Measurements from ENCODE around the gene DSTN. TPM values are rescaled to one million over a fixed set of nuclear protein-coding genes. Genes with fewer than 3 reads are reported as not detected.

Gene DSTN
- total and polyA plus RNA-seq, 9 of the 15 experiments (the other 6 are each of a cell fraction or from before 2014, with no cell fraction given), result 25.7 to 88.3 (median 61.0) TPM

- in situ Hi-C loops (cut with MboI), result no loop called here
- H3K4me3 ChIP-seq, result no peak overlapping the region
- no peaks in the 10 kb centered on the region for H3K79me2 ChIP-seq (ENCODE audit: control insufficient read depth, insufficient read depth, low read length)
- peaks cover 6 to 31% of the 10 kb centered on the region in 2 experiments; a peak in 3 of 5 replicates for H3K4me1 ChIP-seq (replicated peaks in 1 of 2; ENCODE audit: control insufficient read depth in 2 of 2, insufficient read depth in 2 of 2, low read length in 2 of 2)
- no peaks in the 10 kb centered on the region for H3K9me1 ChIP-seq (ENCODE audit: control insufficient read depth, insufficient read depth, low read length)
- 61% methylated on average over 4 of the region's 5 CpGs for WGBS (ENCODE audit: insufficient coverage, low coverage, missing lambda C conversion rate)
- no peak overlapping the region for H3K4me2 ChIP-seq (ENCODE audit: insufficient read depth, low read length)
- ChIA-PET POLR2A (no interaction called here), CTCF (ENCODE audit: low intra/inter-chr PET ratio) (no interaction called here)
- FAIRE-seq (no peak), DNase-seq (ENCODE audit: extremely low read depth in 1 of 4, low spot score in 3 of 4) (no peak), ATAC-seq (no peak)
- no peaks in the 10 kb centered on the region for H3K9me3 ChIP-seq (replicated peaks; ENCODE audit: control insufficient read depth, insufficient read depth, low read depth, low read length)
- H4K20me1 ChIP-seq (replicated peaks; ENCODE audit: control insufficient read depth, insufficient read depth, low read length), result no peaks in the 10 kb centered on the region
- H2AFZ ChIP-seq (ENCODE audit: low read depth, low read length), result peak overlapping the region; percentile 51; the same call in 1 of the 2 replicates
- no TSS peak for BruUV-seq (replicated peaks)
- H3K27ac ChIP-seq (ENCODE audit: extremely low read depth, low read depth, low read length), result no peak overlapping the region
- TF ChIP-seq RAD21 (CRISPR knock-in tag; conservative IDR thresholded peaks at IDR 0.05 in 1 of 2, IDR thresholded peaks at IDR 0.05 in 1 of 2) (no peak), ZKSCAN1 (IDR thresholded peaks at IDR 0.05; ENCODE audit: low read depth, low read length) (peak; percentile 63; the same call in 1 of the 2 replicates), NFYB (IDR thresholded peaks at IDR 0.05; ENCODE audit: extremely low read depth, insufficient read length) (no peak)
- H3K36me3 ChIP-seq (ENCODE audit: control insufficient read depth, insufficient read depth, low read length), result no peaks in the 10 kb centered on the region
- intact Hi-C loops (cut with micrococcal nuclease), result no loop called here
- no peaks in the 10 kb centered on the region for H3K27me3 ChIP-seq (ENCODE audit: control insufficient read depth in 2 of 2, insufficient read depth in 2 of 2, low read length in 2 of 2)
- H3K9ac ChIP-seq (ENCODE audit: insufficient read depth in 1 of 2, low read depth in 2 of 2, low read length in 2 of 2), result no peak overlapping the region
Measured at GRCh38 chr20:17560344-17561074, 9.4 kb upstream of the DSTN start.

- peak; percentile 85 for FAIRE-seq
- POLR2A ChIA-PET, result interaction anchor here (1.1 kb wide), 1 partner anchor 10 kb away, joined by 4 read pairs; no protein-coding TSS in a partner anchor
- no peak for TF ChIP-seq ZBTB33 (CRISPR knock-in tag; IDR thresholded peaks at IDR 0.05)
- TF ChIP-seq ATF2 (CRISPR knock-in tag; IDR thresholded peaks at IDR 0.05), result no peak
Measured at GRCh38 chr20:17562804-17563305, 7.0 kb upstream of the DSTN start.

More at GRCh38 chr20:17562804-17563305, 7.0 kb upstream of the DSTN start:
- no peaks in the 10 kb centered on the region for H3K36me3 ChIP-seq (ENCODE audit: control insufficient read depth, insufficient read depth, low read length)
- H3K9ac ChIP-seq (ENCODE audit: insufficient read depth in 1 of 2, low read depth in 2 of 2, low read length in 2 of 2), result peak overlapping the region in 1 of 2 experiments; percentile 44; a peak in 2 of 4 replicates
- peak overlapping the region; percentile 95 for H2AFZ ChIP-seq (ENCODE audit: low read depth, low read length)
- CTCF ChIA-PET (ENCODE audit: low intra/inter-chr PET ratio), result no interaction called here
- no TSS peak for BruUV-seq (replicated peaks)
- H3K27ac ChIP-seq (ENCODE audit: extremely low read depth, low read depth, low read length), result peak overlapping the region; percentile 78
- in situ Hi-C loops (cut with MboI) (no loop called here), intact Hi-C loops (cut with micrococcal nuclease) (no loop called here)
- H3K79me2 ChIP-seq (ENCODE audit: control insufficient read depth, insufficient read depth, low read length), result no peaks in the 10 kb centered on the region
- no peaks in the 10 kb centered on the region for H3K27me3 ChIP-seq (ENCODE audit: control insufficient read depth in 2 of 2, insufficient read depth in 2 of 2, low read length in 2 of 2)
- DNase-seq (ENCODE audit: extremely low read depth in 1 of 4, low spot score in 3 of 4) (peak; percentile 28 to 54 (median 33)), ATAC-seq (peak; percentile 73)
- H3K4me2 ChIP-seq (ENCODE audit: insufficient read depth, low read length), result peak overlapping the region; percentile 60
- no peak overlapping the region for H3K4me3 ChIP-seq
- H4K20me1 ChIP-seq (replicated peaks; ENCODE audit: control insufficient read depth, insufficient read depth, low read length), result no peaks in the 10 kb centered on the region
- peaks cover 0 to 21% of the 10 kb centered on the region in 2 experiments; a peak in 3 of 5 replicates for H3K4me1 ChIP-seq (replicated peaks in 1 of 2; ENCODE audit: control insufficient read depth in 2 of 2, insufficient read depth in 2 of 2, low read length in 2 of 2)
- H3K9me1 ChIP-seq (ENCODE audit: control insufficient read depth, insufficient read depth, low read length), result no peaks in the 10 kb centered on the region
- WGBS (ENCODE audit: insufficient coverage, low coverage, missing lambda C conversion rate), result 18% methylated on average over 2 of the region's 2 CpGs
- no peaks in the 10 kb centered on the region for H3K9me3 ChIP-seq (replicated peaks; ENCODE audit: control insufficient read depth, insufficient read depth, low read depth, low read length)
